Stimulated activated CD8-positive, alpha-beta memory T cell treated with anti-CD3 and anti-CD28 coated beads, Interleukin-4, amount 100 ng/mL, for 1 hour (primary cell): ENCODE data around the gene GTF2I.
A peak's percentile ranks its signal among the peaks of the same experiment; 100 is the strongest.
"Not testable (repeated sequence)": the region's sequence is repeated elsewhere in the genome, so short reads cannot be mapped to it uniquely, and the experiment has no call there.

Experiments
- DNase-seq, 2 donors: peaks; one replicate each; pipeline ENCODE4 v3.0.0-alpha.2; 2020; ENCODE audit warnings: low read depth in 2 of 2, low spot score in 1 of 2

The GTF2I gene

GRCh38 chr7:74656441-74656836 is 1.1 kb upstream of the GTF2I start:
- peak; percentile 36 to 49 for DNase-seq

GRCh38 chr7:74656837-74657691 is 454 bp upstream of the GTF2I start:
- peak; percentile 97 for DNase-seq

DNA sequence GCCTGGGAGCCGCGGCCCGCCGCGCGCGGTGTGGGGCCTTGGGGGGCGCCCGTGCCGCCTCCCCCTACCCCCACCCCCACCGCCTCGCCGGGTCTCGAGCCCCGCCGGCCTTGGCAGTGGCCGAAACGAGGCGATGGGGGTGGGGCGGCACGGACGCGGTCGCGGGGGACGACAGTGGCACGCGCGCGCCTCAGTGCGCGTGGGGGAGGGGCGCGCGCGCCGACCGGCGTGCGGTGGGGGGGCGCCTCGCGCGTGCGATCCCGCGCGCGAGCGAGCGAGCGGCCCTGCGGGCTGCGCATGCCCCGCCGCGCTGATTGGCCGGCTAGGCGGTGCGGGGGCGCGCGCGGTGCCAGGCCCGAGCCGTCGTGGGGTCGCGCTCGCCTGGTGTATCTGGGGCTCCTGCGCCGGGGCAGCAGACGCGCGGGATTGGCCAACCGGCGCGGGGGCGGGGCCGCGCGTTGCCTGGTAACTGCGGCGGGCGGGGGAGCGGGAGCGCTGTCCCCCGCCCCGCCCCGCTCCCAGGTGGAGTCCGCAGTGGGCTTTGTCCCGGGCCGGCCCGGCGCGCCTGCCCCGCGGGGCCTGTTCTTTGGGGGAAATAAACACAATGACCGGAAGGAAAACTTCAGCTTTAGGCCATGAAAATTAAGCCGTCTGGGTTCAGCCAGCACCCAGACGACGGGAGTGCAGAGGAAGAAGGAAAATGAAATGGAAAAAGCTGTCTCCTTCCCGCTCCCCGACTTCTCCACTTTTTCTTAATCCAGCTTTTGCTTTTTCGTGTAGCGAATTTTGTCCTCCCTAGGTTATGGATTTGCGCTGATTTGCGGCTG is 873 bp downstream of the GTF2I start:
- DNase-seq = peak; percentile 73 to 76

DNA sequence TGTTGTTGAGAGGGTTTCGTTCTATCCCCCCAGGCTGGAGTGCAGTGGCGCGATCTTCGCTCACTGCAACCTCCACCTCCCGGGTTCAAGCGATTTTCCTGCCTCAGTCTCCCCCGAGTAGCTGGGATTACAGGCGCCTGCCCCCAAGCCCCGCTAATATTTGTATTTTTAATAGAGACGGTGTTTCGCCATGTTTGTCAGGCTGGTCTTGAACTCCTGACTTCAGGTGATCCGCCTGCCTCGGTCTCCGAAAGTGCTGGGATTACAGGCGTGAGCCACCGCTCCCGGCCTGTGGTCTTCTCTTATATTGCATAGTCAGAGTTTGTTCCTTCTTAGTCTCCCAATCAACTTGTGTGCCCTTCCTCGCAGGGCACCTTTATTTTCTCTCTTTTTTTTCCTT is 2.7 kb downstream of the GTF2I start:
- DNase-seq = not testable (repeated sequence)

GRCh38 chr7:74661836-74662794 is 4.6 kb downstream of the GTF2I start:
- not testable (repeated sequence) for DNase-seq

DNA sequence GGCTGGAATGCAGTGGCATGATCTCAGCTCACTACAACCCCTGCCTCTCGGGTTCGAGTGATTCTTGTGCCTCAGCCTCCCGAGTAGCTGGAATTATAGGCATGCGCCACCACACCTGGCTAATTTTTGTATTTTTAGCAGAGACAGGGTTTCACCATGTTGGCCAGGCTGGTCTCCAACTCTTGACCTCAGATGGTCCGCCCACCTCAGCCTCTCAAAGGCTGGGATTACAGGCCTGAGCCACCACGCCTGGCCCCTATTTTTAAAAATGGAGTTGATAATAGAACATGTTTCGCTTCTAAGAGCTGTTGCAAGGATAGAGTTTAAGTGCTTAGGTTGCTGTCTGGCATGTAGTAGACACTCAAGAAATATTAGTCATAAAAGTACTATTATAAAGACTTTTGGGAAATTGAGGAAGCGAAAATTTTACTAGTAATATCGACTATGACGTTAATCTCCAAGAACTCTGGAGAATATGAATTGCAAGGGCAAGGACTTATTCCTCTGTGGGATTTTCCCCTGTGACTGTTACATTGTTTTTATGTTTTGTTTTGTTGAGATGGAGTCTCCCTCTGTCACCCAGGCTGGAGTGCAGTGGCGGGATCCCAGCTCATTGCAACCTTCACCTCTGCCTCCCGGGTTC is 7.9 kb downstream of the GTF2I start:
- no peak for DNase-seq

DNA sequence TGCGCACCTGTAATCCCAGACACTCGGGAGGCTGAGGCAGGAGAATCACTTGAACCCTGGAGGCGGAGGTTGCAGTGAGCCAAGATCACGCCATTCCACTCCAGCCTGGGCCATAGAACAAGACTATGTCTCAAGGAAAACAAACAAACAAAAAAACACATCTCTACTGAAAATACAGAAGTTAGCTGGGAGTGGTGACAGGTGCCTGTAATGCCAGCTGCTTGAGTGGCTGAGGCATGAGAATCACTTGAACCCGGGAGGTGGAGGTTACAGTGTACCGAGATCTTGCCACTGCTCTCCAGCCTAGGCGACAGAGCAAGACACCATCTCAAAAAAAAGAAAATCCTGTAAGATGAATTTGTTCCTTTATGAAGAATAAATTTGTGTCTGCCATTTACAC is 9.5 kb downstream of the GTF2I start:
- not testable (repeated sequence) for DNase-seq

GRCh38 chr7:74667520-74667919 is 10.0 kb downstream of the GTF2I start:
- not testable (repeated sequence) for DNase-seq

DNA sequence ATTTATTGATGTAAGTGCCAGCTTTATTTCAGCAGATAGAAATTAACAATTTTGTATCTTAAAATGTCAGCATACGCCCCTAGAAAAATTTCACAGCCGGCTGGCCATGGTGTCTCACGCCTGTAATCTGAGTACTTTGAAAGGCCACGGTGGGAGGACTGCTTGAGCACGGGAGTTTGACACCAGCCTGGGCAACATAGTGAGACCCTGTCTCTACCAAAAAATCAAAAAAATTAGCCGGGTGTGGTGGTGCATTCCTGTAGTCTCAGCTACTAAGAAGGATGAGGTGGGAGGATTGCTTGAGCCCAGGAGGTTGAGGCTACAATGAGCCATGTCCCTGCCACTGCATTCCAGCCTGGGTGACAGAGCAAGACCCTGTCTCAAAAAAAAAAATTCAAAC is 14.1 kb downstream of the GTF2I start:
- DNase-seq = no peak

- DNase-seq = no peak
Measured at GRCh38 chr7:74672343-74672915, 14.9 kb downstream of the GTF2I start.

- DNase-seq = no peak
Measured at GRCh38 chr7:74674166-74674565, 16.6 kb downstream of the GTF2I start.

DNA sequence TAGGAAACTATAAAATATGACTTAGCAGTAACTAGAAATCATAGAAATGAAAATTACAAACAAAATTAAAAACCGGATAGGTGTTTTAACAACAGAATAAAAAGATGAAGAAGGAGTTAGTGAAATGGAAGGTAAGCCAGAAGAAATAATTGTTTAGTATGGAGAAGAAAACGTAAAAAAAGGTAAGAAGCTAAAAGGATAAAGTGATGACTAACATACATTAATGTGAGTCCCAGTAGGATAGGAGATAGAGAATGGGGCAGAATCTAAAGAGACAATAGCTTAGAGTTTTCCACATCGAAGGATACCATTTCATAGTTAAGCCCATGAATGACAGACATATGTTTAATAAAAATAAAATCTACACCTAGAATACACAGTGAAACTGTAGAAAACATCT is 25.3 kb downstream of the GTF2I start:
- DNase-seq = no peak

- no peak for DNase-seq
Measured at GRCh38 chr7:74683799-74684198, 26.3 kb downstream of the GTF2I start.

GRCh38 chr7:74684473-74684872 is 27.0 kb downstream of the GTF2I start:
- no peak for DNase-seq

DNA sequence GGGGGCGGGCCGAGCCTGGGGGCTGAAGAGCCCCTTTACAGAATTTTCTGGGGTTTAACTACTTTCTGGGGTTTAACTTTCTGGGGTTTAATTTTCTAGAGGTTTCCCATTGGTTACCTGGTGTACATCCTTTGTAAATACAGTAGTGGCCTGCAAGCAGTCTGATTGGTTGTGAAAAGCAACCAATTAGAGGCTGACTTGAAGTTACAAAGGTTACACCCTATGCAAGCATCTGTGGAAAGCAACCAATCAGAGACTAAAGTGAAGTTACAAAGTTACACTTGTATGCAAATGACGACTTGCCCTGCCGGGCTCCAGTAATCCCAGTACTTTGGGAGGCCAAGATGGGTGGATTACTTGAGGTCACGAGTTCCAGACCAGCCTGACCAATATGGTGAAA is 27.4 kb downstream of the GTF2I start:
- DNase-seq = no peak

GRCh38 chr7:74690474-74690873 is 33.0 kb downstream of the GTF2I start:
- no peak for DNase-seq

DNA sequence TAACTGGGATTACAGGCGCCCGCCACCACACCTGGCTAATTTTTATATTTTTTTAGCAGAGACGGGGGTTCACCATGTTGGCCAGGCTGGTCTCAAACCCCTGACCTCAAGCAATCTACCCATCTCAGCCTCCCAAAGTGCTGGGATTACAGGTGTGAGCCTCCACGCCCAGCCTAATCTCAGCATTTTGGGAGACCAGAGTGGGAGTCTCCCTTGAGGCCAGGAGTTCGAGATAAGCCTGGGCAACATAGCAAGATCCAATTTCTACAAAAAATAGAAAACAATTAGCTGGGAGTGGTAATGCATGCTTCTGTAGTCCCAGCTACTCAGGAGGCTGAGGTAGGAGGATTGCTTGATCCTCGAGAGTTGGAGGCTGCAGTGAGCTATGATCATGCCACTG is 46.9 kb downstream of the GTF2I start:
- not testable (repeated sequence) for DNase-seq

GRCh38 chr7:74707238-74707637 is 49.7 kb downstream of the GTF2I start:
- no peak for DNase-seq

DNA sequence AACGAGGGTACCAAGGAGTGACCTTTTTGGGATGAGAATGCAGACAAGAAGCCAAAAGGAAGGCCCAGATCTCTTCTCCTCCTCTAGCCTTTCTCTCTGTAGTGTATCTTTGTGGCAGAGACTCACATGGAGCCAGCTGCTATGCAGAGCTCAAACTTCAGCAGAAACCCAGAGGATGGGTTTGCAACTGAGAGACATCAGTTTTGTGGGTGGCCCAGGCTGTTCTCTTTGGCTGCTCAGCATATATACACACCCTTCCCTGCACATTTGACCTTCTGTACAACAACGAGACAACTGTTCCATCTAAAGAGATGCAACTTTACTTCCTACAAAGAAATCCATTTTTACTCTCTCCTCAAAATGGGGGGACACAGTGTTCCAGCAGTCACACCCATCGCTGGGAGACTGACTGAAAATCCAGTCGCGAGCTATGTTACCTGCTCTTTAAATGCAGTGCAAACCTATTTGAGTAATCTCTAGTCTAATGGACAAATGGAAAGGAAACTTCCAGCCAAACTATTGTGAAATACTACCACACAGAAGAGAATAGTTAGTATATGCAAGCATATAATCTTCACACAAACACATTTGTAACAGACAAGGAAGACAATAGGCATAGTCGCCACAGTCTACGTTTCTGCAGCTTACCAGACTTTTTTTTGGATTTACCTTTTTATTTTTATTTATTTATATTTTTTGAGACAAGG is 51.2 kb downstream of the GTF2I start:
- no peak for DNase-seq
